ENCODE results near the gene EXOSC3. TPM values are rescaled to one million over a fixed set of nuclear protein-coding genes. Genes with fewer than 3 reads are reported as not detected.

EXOSC3 gene
- 20.8 and 35.0 TPM in 2 replicates for total RNA-seq

GRCh38 chr9:37784616-37785483 is at the start of gene EXOSC3:
Gene EXOSC3 (minus strand): TSS chr9:37785064. CDS start chr9:37785044, 20 bp downstream.

GRCh38 chr9:37800631-37801286 is 15.9 kb upstream of the EXOSC3 start, which contains the start of gene DCAF10:
Gene DCAF10 (plus strand): TSS chr9:37800797. CDS start chr9:37800867, 70 bp downstream.

GRCh38 chr9:37753489-37754190 is 31.2 kb downstream of the EXOSC3 start, which contains the start of gene TRMT10B:
Gene TRMT10B (plus strand): TSS chr9:37753805. CDS start chr9:37761932, 8,127 bp downstream.

Other genes starting within 250 kb of the EXOSC3 start
- 4.7 and 5.2 TPM in 2 replicates for gene FBXO10, start 208.7 kb downstream of the EXOSC3 start, total RNA-seq
- 58.5 and 92.3 TPM in 2 replicates for gene TOMM5, start 192.5 kb downstream of the EXOSC3 start, total RNA-seq
- not detected in 2 replicates for gene FRMPD1, start 134.1 kb downstream of the EXOSC3 start, total RNA-seq
- gene TRMT10B, start 31.3 kb downstream of the EXOSC3 start, total RNA-seq, result 2.9 and 5.3 TPM in 2 replicates
- gene DCAF10, start 15.7 kb upstream of the EXOSC3 start, total RNA-seq, result 14.6 and 34.6 TPM in 2 replicates
- 25.5 and 30.8 TPM in 2 replicates for gene SLC25A51, start 119.1 kb upstream of the EXOSC3 start, total RNA-seq

All from cardiac ventricle fibroblast (primary cell).